Glutamatergic neuron (in vitro differentiated cells): ENCODE results near the gene FAM163B. TPM values are rescaled to one million over a fixed set of nuclear protein-coding genes. Genes with fewer than 3 reads are reported as not detected.

Source experiments
- DNase-seq: peaks from one replicate; pipeline ENCODE4 v3.0.0; 2022
- H3K27ac Mint-ChIP-seq: one replicate; pipeline ENCODE4 v1.8.0; 2020; ENCODE audit warnings: mild to moderate bottlenecking, mixed read lengths, inconsistent platforms; ENCODE audit not compliant: unreplicated experiment
- H3K27me3 Mint-ChIP-seq: one replicate; pipeline ENCODE4 v1.8.0; 2020; ENCODE audit warnings: mild to moderate bottlenecking, moderate library complexity, mixed read lengths, inconsistent platforms; ENCODE audit not compliant: unreplicated experiment
- H3K36me3 Mint-ChIP-seq: one replicate; pipeline ENCODE4 v1.8.0; 2020; ENCODE audit warnings: mild to moderate bottlenecking, mixed read lengths, inconsistent platforms; ENCODE audit not compliant: unreplicated experiment
- H3K4me1 Mint-ChIP-seq: one replicate; pipeline ENCODE4 v1.8.0; 2020; ENCODE audit warnings: mild to moderate bottlenecking, low read depth, mixed read lengths, inconsistent platforms; ENCODE audit not compliant: unreplicated experiment
- H3K4me3 Mint-ChIP-seq: one replicate; pipeline ENCODE4 v1.8.0; 2020; ENCODE audit warnings: mild to moderate bottlenecking, mixed read lengths, inconsistent platforms; ENCODE audit not compliant: unreplicated experiment
- H3K9me3 Mint-ChIP-seq: one replicate; pipeline ENCODE4 v1.8.0; 2020; ENCODE audit warnings: mild to moderate bottlenecking, moderate library complexity, mixed read lengths, inconsistent platforms; ENCODE audit not compliant: unreplicated experiment
- CTCF ChIP-seq: fragments of 200-600 bp; sonication (generic); IDR thresholded peaks from one replicate; pipeline ENCODE4 v1.5.0; 2021; ENCODE audit not compliant: partially characterized antibody, unreplicated experiment
- total RNA-seq: library from RNA; stranded (reverse); fragmentation: NEBNext Ultra II Directional; extraction: Animal tissue kit (Norgen Biotek cat#: 25700); gene quantifications from one replicate; pipeline ENCODE4 v1.2.1, GENCODE V29; 2021; ENCODE audit not compliant: unreplicated experiment

Gene FAM163B
- total RNA-seq, 1 donor from 2014 or later: 0.51 TPM

- H3K4me3 Mint-ChIP-seq: no peak overlapping the region
- H3K27me3 Mint-ChIP-seq: peaks cover 10% of the 10 kb centered on the region
Observed at GRCh38 chr9:133643362-133643755, 34.2 kb upstream of the FAM163B start.

GRCh38 chr9:133642708-133643361 lies 33.6 kb upstream of the FAM163B start:
- Mint-ChIP-seq H3K9me3 (peaks cover 8% of the 10 kb centered on the region), H3K36me3 (no peaks in the 10 kb centered on the region), H3K27me3 (peaks cover 13% of the 10 kb centered on the region), H3K4me1 (peaks cover 17% of the 10 kb centered on the region), H3K4me3 (no peak overlapping the region), H3K27ac (no peak overlapping the region)
- TF ChIP-seq CTCF: no peak
- DNase-seq: no peak

More at GRCh38 chr9:133643362-133643755, 34.2 kb upstream of the FAM163B start:
- peaks cover 9% of the 10 kb centered on the region for H3K9me3 Mint-ChIP-seq
- no peak overlapping the region for H3K27ac Mint-ChIP-seq
- no peaks in the 10 kb centered on the region for H3K36me3 Mint-ChIP-seq
- TF ChIP-seq CTCF: no peak
- H3K4me1 Mint-ChIP-seq: peaks cover 13% of the 10 kb centered on the region
- DNase-seq: peak; percentile 4

- no peak overlapping the region for H3K27ac Mint-ChIP-seq
- no peak overlapping the region for H3K4me3 Mint-ChIP-seq
- H3K27me3 Mint-ChIP-seq: peaks cover 13% of the 10 kb centered on the region
- no peak for DNase-seq
- H3K4me1 Mint-ChIP-seq: peaks cover 18% of the 10 kb centered on the region
- no peak for TF ChIP-seq CTCF
- H3K9me3 Mint-ChIP-seq: peaks cover 8% of the 10 kb centered on the region
- H3K36me3 Mint-ChIP-seq: no peaks in the 10 kb centered on the region
Observed at GRCh38 chr9:133641861-133642595, 32.8 kb upstream of the FAM163B start.

- TF ChIP-seq CTCF: no peak
- H3K36me3 Mint-ChIP-seq: no peaks in the 10 kb centered on the region
- H3K4me3 Mint-ChIP-seq: no peak overlapping the region
- H3K9me3 Mint-ChIP-seq: peaks cover 13% of the 10 kb centered on the region
- peaks cover 24% of the 10 kb centered on the region for H3K4me1 Mint-ChIP-seq
- no peak for DNase-seq
- H3K27ac Mint-ChIP-seq: no peak overlapping the region
- H3K27me3 Mint-ChIP-seq: peaks cover 17% of the 10 kb centered on the region
Observed at GRCh38 chr9:133641396-133641655, 32.1 kb upstream of the FAM163B start.
